RWPE1 (cell line): ENCODE data around the gene TET3.

ENCODE experiments used
- CTCF ChIA-PET: fragments of 350-600 bp; sonication (Branson Sonifier 250); formaldehyde crosslinking; extraction: SDS; loops from one replicate; lab custom pipeline; 2021; lab: Yijun Ruan, JAX
- POLR2A ChIA-PET: fragments of 400-600 bp; formaldehyde crosslinking; extraction: SDS; loops from one replicate; lab custom pipeline; 2020; ENCODE audit warnings: antibody characterized with exemption; ENCODE audit not compliant: low non-redundant PET; lab: Yijun Ruan, JAX
- DNase-seq: peaks from one replicate; pipeline ENCODE4 v3.0.0; 2012; ENCODE audit warnings: low spot score
- H3K27ac ChIP-seq: fragments of 450-650 bp; 2 replicates; pipeline ENCODE4 v1.5.1; 2017
- TF ChIP-seq, protein P1 (sequence below): fragments of 450-650 bp; conservative IDR thresholded peaks from 2 replicates; pipeline ENCODE4 v1.5.1; 2017; ENCODE audit warnings: low read depth, mild to moderate bottlenecking

Gene TET3

DNA sequence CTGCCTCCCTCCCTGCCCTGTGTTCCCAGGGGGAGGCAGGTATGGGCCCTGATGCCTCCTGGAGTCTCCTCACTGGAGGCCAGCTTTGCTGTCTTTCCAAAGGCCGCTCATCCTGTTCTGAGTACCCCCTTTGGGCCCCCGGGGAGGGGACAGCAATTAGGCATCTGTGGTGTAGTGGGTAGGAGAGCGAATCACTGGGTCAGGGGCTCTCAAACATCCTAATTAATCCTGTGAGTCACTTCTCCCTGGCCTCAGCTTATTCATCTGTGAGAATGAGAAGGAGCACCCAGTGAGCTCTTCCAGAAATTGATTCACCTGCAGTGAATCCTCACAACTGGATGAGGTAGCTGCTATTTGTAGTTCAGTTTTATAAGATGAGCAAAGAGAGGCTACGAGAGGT lies 16.4 kb downstream of the TET3 start:
- CTCF ChIA-PET: interaction anchor here (0.5 to 1.3 kb wide), 3 partner anchors 126 to 179 kb away, joined by 3 to 4 read pairs (median 3); no protein-coding TSS in a partner anchor
- DNase-seq: no peak
- POLR2A ChIA-PET: no interaction called here
- peak overlapping the region; percentile 69 for H3K27ac ChIP-seq
- TF ChIP-seq, protein P1, sequence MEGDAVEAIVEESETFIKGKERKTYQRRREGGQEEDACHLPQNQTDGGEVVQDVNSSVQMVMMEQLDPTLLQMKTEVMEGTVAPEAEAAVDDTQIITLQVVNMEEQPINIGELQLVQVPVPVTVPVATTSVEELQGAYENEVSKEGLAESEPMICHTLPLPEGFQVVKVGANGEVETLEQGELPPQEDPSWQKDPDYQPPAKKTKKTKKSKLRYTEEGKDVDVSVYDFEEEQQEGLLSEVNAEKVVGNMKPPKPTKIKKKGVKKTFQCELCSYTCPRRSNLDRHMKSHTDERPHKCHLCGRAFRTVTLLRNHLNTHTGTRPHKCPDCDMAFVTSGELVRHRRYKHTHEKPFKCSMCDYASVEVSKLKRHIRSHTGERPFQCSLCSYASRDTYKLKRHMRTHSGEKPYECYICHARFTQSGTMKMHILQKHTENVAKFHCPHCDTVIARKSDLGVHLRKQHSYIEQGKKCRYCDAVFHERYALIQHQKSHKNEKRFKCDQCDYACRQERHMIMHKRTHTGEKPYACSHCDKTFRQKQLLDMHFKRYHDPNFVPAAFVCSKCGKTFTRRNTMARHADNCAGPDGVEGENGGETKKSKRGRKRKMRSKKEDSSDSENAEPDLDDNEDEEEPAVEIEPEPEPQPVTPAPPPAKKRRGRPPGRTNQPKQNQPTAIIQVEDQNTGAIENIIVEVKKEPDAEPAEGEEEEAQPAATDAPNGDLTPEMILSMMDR: no peak

DNA sequence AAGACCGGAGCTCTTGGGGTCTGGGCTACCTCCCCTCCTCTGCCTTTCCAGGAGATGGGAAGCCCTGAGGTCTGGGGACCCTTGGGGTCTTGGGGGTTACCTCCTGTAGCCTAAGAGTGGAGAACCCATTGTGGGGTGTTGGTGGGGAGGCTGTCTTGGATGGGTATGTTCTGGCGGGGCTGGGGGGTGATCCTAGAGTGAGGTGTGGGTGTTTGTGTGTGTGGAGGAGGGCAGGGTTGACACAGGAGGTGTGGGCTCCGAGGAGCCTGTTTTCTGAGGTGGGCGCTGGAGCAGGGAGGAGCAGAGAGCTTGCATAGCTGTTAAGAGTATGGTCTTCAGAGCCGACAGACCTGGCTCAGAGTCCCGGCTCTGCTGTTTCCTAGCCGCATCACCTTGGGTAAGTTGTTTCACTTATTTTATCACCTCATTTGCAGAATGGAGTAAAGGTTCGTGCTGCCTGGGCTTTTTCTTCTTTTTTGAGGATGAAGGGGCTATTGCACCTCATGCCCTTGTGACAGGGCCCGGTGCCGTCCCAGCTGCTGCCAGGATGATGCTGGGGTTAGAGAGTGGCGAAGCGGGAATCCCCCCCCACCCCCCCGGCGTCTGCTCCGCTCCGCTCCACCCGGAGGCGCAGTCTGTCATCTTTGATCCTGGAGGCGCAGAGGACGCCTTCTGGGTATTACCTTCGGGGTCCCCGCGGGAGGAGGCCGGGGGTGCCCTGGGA lies 17.2 kb downstream of the TET3 start:
- ChIA-PET CTCF (interaction anchor here (0.5 to 1.6 kb wide), 5 partner anchors 14 to 180 kb away, joined by 3 to 8 read pairs (median 3); no protein-coding TSS in a partner anchor), POLR2A (no interaction called here)
- peak overlapping the region; percentile 69 for H3K27ac ChIP-seq
- no peak for DNase-seq
- TF ChIP-seq, protein P1: no peak

DNA sequence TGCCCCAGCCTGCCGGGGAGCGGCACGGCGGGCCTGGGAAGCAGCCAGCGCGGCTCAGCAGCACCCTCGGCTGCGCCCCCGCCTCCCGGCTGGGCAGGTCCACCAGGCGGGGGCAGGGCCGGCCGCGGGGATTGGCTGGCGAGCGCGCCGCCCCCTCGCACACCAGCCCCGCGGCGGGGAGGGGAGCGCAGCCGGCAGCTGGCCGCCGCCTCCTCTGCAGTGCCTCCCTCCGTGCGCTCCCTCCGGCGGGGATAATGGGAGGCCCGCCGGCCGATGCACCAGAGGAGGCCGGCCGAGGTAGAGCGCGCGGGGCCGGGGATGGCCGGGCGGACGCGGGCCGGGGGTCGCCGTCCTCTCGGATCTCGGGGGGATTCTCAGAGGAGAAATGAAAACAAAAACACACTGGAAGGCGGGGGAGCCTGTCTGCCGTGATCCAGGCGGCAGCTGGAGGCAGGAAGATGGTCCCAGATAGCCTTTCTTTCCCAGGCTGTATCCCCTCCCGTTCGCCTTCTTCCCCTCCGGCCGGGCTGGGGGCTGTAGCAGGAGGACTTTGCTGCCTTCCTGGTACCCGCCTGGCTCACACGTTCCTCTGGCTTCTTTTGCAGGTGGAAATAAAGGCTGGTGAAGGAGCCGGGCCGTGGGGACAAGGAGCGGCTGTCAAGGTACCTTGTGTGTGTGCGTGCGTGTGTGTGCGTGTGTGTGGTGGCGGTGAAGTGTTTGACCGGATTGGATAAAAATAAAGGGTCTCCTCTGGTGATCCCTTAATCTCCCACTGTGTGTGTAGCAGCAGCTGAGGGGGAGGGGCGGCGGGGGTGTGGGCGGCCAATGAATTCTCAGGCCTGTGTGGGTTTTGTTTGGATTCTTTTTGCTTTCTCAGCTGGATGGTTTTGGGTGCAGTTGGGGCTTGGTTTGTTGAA lies 18.1 kb downstream of the TET3 start:
- ChIA-PET CTCF (interaction anchor here (0.7 to 1.6 kb wide), 5 partner anchors 15 to 149 kb away, joined by 3 to 8 read pairs (median 4); no protein-coding TSS in a partner anchor), POLR2A (interaction anchor here (0.7 kb wide), 1 partner anchor 137 kb away, joined by 5 read pairs; no protein-coding TSS in a partner anchor)
- DNase-seq: peak; percentile 85
- peak overlapping the region; percentile 69 for H3K27ac ChIP-seq
- TF ChIP-seq, protein P1: no peak; the same call in 1 of the 2 replicates

DNA sequence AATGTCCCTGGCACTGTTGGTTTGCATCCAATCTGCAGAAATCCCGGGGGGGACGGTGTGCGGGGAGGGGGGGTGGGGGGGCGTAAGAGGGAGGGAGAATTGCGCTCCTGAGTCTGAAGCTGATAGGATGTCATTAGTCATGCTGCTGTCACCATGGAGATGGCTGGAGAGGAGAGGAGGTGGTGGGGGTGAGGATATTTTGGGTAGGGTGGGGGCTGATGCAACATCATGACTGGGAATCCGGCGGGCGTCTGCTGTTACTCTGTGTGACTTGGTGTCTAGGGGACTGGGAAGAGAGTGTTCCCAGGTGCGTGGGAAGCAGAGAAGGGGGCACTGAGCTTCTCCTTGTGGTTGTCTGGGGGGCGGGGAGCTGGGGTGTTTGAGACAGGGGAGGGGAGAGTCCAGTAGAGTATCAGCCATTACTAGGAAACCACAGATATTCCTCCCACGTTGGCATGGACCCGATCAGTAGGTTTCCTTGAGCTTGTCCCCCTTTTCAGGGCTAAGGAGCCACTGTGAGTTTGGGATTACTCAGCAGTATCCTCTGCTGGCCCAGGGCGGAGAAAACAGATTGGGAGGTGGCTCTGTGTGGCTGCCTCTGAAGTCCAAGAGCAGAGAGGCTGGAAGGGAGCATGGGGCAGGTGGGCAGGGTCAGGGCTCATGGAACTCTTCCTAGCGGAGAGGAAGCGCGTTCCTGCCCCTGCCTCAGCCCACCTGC lies 18.9 kb downstream of the TET3 start:
- POLR2A ChIA-PET: interaction anchor here (0.7 kb wide), 1 partner anchor 136 kb away, joined by 5 read pairs; no protein-coding TSS in a partner anchor
- CTCF ChIA-PET: interaction anchor here (0.7 to 1.2 kb wide), 2 partner anchors 16 to 148 kb away, joined by 4 read pairs; no protein-coding TSS in a partner anchor
- DNase-seq: peak; percentile 59
- TF ChIP-seq, protein P1: no peak
- H3K27ac ChIP-seq: peak overlapping the region; percentile 69

DNA sequence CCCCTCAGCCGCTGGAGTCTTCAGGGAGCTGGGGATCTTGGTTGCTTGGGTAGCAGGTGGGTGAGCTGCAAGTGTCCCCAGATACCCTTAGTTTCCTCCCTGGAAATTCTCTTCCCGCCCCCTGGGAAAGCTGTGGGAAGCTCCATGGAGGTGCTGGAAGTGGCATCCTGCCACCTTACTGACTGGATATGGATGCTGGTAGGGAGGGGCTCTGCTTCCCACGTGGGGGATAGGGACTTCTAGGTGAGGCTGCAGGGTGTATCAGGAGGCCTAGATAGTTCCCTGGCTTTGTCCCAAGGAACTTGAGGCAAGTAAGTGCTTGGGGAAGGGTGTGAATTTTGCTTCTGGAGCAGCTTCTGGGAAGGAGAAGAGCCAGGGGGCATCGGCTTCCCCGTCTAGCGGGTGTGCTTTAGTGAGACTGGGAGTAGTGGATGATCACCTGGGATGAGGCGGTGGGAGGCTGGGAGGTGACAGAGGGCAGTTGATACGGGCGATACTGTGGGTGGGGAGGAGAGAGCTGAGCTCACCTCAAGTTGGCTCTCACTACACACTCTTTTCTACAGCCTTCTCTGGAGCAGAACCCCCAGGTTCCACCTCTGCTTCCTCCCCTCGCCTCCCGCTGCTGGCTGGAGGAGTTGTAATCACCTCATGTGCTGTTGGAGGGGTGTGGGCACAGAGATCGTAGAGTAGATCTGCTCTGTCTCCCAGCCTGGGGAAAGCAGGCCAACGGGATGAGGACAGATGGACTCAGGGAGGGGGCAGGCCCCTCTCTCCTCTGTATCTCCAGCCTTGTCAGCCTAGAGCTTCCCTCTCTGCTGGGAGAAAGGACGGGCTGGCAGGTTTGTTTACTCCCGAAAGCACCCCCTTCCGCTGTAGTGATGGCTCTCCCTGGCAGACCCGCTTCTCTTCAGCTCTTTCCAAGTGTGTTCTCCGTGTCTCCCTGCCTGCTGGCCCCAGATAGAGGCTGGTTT lies 19.8 kb downstream of the TET3 start:
- TF ChIP-seq, protein P1: no peak
- DNase-seq: no peak
- CTCF ChIA-PET: interaction anchor here (1.2 kb wide), 1 partner anchor 17 kb away, joined by 4 read pairs; no protein-coding TSS in a partner anchor
- POLR2A ChIA-PET: no interaction called here
- peak overlapping the region; percentile 69 for H3K27ac ChIP-seq
